ENCODE data around the gene KRTAP10-7.

DNA sequence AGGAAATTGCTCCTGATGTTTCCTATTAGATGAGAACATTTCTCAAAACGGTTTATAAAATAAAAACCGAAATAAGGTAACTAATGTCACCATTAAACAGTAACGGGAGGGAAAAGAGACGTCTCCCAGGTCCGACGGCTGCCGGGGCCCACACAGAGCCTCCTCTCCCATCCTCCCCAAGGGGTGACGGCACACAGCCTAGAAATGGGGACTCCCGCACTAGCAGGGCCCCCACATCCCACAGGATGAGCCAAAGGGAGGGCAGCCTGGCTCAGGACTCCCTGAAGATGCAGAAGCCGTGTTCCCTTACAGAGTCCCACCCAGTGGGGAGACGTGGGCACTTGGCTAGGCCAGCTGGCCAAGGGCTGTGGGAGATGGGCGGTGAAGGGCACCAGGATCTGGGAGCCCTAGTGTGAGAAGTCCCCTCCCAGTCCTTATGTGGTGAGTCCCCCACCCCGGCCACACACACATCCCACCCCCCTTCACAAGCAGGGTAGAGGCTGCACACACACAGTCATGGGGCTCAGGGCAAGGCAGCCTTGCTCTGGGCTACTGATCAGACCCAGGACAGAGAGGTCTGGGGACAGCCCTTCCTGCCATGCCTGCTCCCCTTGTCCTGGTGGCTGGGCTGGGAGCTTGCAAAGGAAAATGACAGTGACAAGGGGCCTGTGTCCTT lies 45.1 kb upstream of the KRTAP10-7 start:
- TF ChIP-seq, protein P1, sequence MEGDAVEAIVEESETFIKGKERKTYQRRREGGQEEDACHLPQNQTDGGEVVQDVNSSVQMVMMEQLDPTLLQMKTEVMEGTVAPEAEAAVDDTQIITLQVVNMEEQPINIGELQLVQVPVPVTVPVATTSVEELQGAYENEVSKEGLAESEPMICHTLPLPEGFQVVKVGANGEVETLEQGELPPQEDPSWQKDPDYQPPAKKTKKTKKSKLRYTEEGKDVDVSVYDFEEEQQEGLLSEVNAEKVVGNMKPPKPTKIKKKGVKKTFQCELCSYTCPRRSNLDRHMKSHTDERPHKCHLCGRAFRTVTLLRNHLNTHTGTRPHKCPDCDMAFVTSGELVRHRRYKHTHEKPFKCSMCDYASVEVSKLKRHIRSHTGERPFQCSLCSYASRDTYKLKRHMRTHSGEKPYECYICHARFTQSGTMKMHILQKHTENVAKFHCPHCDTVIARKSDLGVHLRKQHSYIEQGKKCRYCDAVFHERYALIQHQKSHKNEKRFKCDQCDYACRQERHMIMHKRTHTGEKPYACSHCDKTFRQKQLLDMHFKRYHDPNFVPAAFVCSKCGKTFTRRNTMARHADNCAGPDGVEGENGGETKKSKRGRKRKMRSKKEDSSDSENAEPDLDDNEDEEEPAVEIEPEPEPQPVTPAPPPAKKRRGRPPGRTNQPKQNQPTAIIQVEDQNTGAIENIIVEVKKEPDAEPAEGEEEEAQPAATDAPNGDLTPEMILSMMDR (conservative IDR thresholded peaks at IDR 0.05 in 1 of 2, IDR thresholded peaks at IDR 0.05 in 1 of 2; ENCODE audit: low read depth in 1 of 2, low read length in 2 of 2), result no peak
- no peak for TF ChIP-seq EZH2 (IDR thresholded peaks at IDR 0.05; ENCODE audit: low read length, missing control alignments)
